H1 (cell line): ENCODE data around the gene CD46. TPM values are rescaled to one million over a fixed set of nuclear protein-coding genes. Genes with fewer than 3 reads are reported as not detected.

Experiments
- CTCF ChIA-PET: fragments of 300-600 bp; sonication (Branson Sonifier 250); formaldehyde crosslinking; loops from one replicate; lab custom pipeline; 2021; ENCODE audit not compliant: partially characterized antibody; lab: Charles Lee
- POLR2A ChIA-PET: fragments of 300-600 bp; sonication (Branson Sonifier 250); formaldehyde crosslinking; loops from one replicate; lab custom pipeline; 2021; ENCODE audit warnings: inconsistent platforms; ENCODE audit not compliant: partially characterized antibody; lab: Charles Lee
- DNase-seq, 2 experiments: peaks; one replicate each; pipeline versions ENCODE4 v3.0.0 to v3.0.0-alpha.2; 2010 to 2022; ENCODE audit warnings: low spot score in 2 of 2, low read depth in 1 of 2, mixed read lengths in 1 of 2
- FAIRE-seq: peaks from 2 replicates; lab custom pipeline; 2011; peaks lifted over from hg19 to GRCh38; lab: Jason Lieb, UNC
- H2AFZ ChIP-seq: 2 replicates; pipeline ENCODE4 v1.8.1; 2012; ENCODE audit warnings: low read length, inconsistent platforms
- H2AK5ac ChIP-seq: 2 replicates; pipeline ENCODE4 v1.6.1; 2013; ENCODE audit warnings: low read depth, low read length
- H2BK120ac ChIP-seq: replicated peaks from 2 replicates; pipeline ENCODE3; 2013; ENCODE audit warnings: low read depth, low read length, inconsistent platforms
- H2BK12ac ChIP-seq: 2 replicates; pipeline ENCODE4 v1.6.1; 2013; ENCODE audit warnings: low read depth, low read length
- H2BK15ac ChIP-seq: 2 replicates; pipeline ENCODE4 v1.6.1; 2013; ENCODE audit warnings: low read length
- H2BK20ac ChIP-seq: 2 replicates; pipeline ENCODE4 v1.6.1; 2013; ENCODE audit warnings: low read length
- H2BK5ac ChIP-seq: 2 replicates; pipeline ENCODE4 v1.6.1; 2013; ENCODE audit warnings: low read depth, low read length
- H3K14ac ChIP-seq: 2 replicates; pipeline ENCODE4 v1.6.1; 2013; ENCODE audit warnings: inconsistent platforms; ENCODE audit not compliant: insufficient read length
- H3K18ac ChIP-seq: 2 replicates; pipeline ENCODE4 v1.6.1; 2013; ENCODE audit warnings: low read length; ENCODE audit errors: extremely low read depth
- H3K23ac ChIP-seq: 2 replicates; pipeline ENCODE4 v1.6.1; 2013; ENCODE audit warnings: inconsistent platforms; ENCODE audit not compliant: insufficient read length
- H3K23me2 ChIP-seq: 2 replicates; pipeline ENCODE4 v1.6.1; 2013; ENCODE audit warnings: low read depth, low read length
- H3K27ac ChIP-seq: 2 replicates; pipeline ENCODE4 v1.6.1; 2011; ENCODE audit warnings: low read depth, low read length, inconsistent platforms
- H3K27me3 ChIP-seq, 4 experiments: replicated peaks in 1 of 4; 1 replicate in 1 of 4; 2 replicates in 3 of 4; pipeline versions ENCODE4 v1.6.1 to v1.8.1; 2011 to 2013; ENCODE audit warnings: low read length in 3 of 4, mild to moderate bottlenecking in 3 of 4, inconsistent platforms in 2 of 4, mixed read lengths in 2 of 4, moderate library complexity in 1 of 4; ENCODE audit not compliant: control insufficient read depth in 3 of 4, insufficient read depth in 3 of 4; ENCODE audit errors: extremely low read depth in 1 of 4
- H3K36me3 ChIP-seq, 4 experiments: 2 replicates each; pipeline versions ENCODE4 v1.6.1 to v1.8.1; 2011 to 2013; ENCODE audit warnings: mild to moderate bottlenecking in 4 of 4, low read length in 3 of 4, moderate library complexity in 2 of 4, control low read depth in 1 of 4, inconsistent platforms in 1 of 4; ENCODE audit not compliant: insufficient read depth in 4 of 4, control insufficient read depth in 2 of 4
- H3K4ac ChIP-seq: replicated peaks from 2 replicates; pipeline ENCODE3; 2013; ENCODE audit warnings: low read length, low read depth, mixed read lengths, inconsistent platforms; ENCODE audit not compliant: insufficient read length
- H3K4me1 ChIP-seq, 4 experiments: replicated peaks in 1 of 4; 1 replicate in 1 of 4; 2 replicates in 3 of 4; pipeline versions ENCODE4 v1.6.1 to v1.8.1; 2011 to 2013; ENCODE audit warnings: low read length in 3 of 4, inconsistent platforms in 2 of 4, mixed read lengths in 1 of 4; ENCODE audit not compliant: insufficient read depth in 4 of 4, control insufficient read depth in 3 of 4
- H3K4me2 ChIP-seq, 2 experiments: 2 replicates each; pipeline versions ENCODE4 v1.6.1 to v1.8.1; 2011 to 2013; ENCODE audit warnings: low read depth in 2 of 2, low read length in 2 of 2, control low read depth in 1 of 2, inconsistent platforms in 1 of 2, mild to moderate bottlenecking in 1 of 2; ENCODE audit not compliant: insufficient read depth in 1 of 2
- H3K4me3 ChIP-seq, 4 experiments: fragments of 200-600, 300-600 bp in 1 of 4; sonication (generic), shearing (Covaris generic), sonication (Bioruptor Twin) in 1 of 4; 2 replicates each; pipeline versions ENCODE4 v1.5.1 to v1.8.1; 2011 to 2016; ENCODE audit warnings: low read length in 4 of 4, low read depth in 3 of 4, control low read depth in 2 of 4, inconsistent platforms in 2 of 4, mild to moderate bottlenecking in 2 of 4, mixed read lengths in 1 of 4, moderate library complexity in 1 of 4; ENCODE audit not compliant: insufficient read depth in 2 of 4; ENCODE audit errors: extremely low read depth in 1 of 4
- H3K56ac ChIP-seq: replicated peaks from 2 replicates; pipeline ENCODE3; 2013; ENCODE audit warnings: low read depth, mild to moderate bottlenecking, mixed read lengths, low read length, inconsistent platforms; ENCODE audit not compliant: insufficient read length
- H3K79me1 ChIP-seq: 2 replicates; pipeline ENCODE4 v1.6.1; 2013; ENCODE audit warnings: low read depth, low read length, control low read depth
- H3K79me2 ChIP-seq, 2 experiments: 2 replicates each; pipeline versions ENCODE4 v1.6.1 to v1.8.1; 2012 to 2013; ENCODE audit warnings: low read length in 2 of 2, mild to moderate bottlenecking in 2 of 2, inconsistent platforms in 1 of 2; ENCODE audit not compliant: insufficient read depth in 2 of 2, control insufficient read depth in 1 of 2
- H3K9ac ChIP-seq, 4 experiments: replicated peaks in 1 of 4; 1 replicate in 1 of 4; 2 replicates in 3 of 4; pipeline versions ENCODE4 v1.6.1 to v1.8.1; 2011 to 2013; ENCODE audit warnings: low read depth in 3 of 4, low read length in 3 of 4, control low read depth in 2 of 4, mild to moderate bottlenecking in 2 of 4, moderate library complexity in 2 of 4, inconsistent platforms in 1 of 4; ENCODE audit errors: extremely low read depth in 1 of 4
- H3K9me3 ChIP-seq, 2 experiments: 2 replicates each; pipeline versions ENCODE4 v1.6.1 to v1.8.1; 2012 to 2013; ENCODE audit warnings: mild to moderate bottlenecking in 2 of 2, moderate library complexity in 2 of 2, control low read depth in 1 of 2, inconsistent platforms in 1 of 2, low read depth in 1 of 2, low read length in 1 of 2, mixed read lengths in 1 of 2; ENCODE audit not compliant: insufficient read depth in 2 of 2
- H4K20me1 ChIP-seq, 2 experiments: replicated peaks in 1 of 2; 2 replicates each; pipeline versions ENCODE3 to v1.8.1; 2011 to 2013; ENCODE audit warnings: inconsistent platforms in 2 of 2, low read length in 2 of 2, mild to moderate bottlenecking in 1 of 2; ENCODE audit not compliant: insufficient read depth in 2 of 2, control insufficient read depth in 1 of 2
- H4K5ac ChIP-seq: 2 replicates; pipeline ENCODE4 v1.6.1; 2013; ENCODE audit warnings: low read length, low read depth, mixed read lengths, inconsistent platforms; ENCODE audit not compliant: insufficient read length
- H4K8ac ChIP-seq: 2 replicates; pipeline ENCODE4 v1.8.0; 2013; ENCODE audit warnings: mild to moderate bottlenecking, moderate library complexity, low read length, inconsistent platforms; ENCODE audit not compliant: insufficient read depth; ENCODE audit errors: extremely low read depth
- H4K91ac ChIP-seq: replicated peaks from 2 replicates; pipeline ENCODE3; 2013; ENCODE audit warnings: low read length, mixed read lengths, inconsistent platforms; ENCODE audit not compliant: insufficient read length
- BACH1 ChIP-seq: IDR thresholded peaks from 2 replicates; pipeline ENCODE4 v1.6.1; 2012; ENCODE audit warnings: low read length, improper control_type of control experiment
- CBX8 ChIP-seq: fragments of 300-800, 300-1000 bp; sonication (generic); IDR thresholded peaks from 2 replicates; pipeline ENCODE4 v1.7.1; 2016; ENCODE audit warnings: low read depth, low read length, borderline replicate concordance
- EP300 ChIP-seq, 2 experiments: IDR thresholded peaks; 1 replicate in 1 of 2; 2 replicates in 1 of 2; pipeline ENCODE4 v1.6.1; 2011 to 2012; ENCODE audit warnings: low read depth in 2 of 2, low read length in 2 of 2, mild to moderate bottlenecking in 2 of 2, borderline replicate concordance in 1 of 2, inconsistent platforms in 1 of 2, moderate library complexity in 1 of 2
- EZH2 ChIP-seq: fragments of 200-600 bp; sonication (generic); IDR thresholded peaks from 2 replicates; pipeline ENCODE4 v1.7.1; 2012; ENCODE audit warnings: low read depth, mild to moderate bottlenecking, moderate library complexity, low read length, inconsistent platforms; ENCODE audit not compliant: severe bottlenecking
- KDM4A ChIP-seq: IDR thresholded peaks from one replicate; pipeline ENCODE4 v1.7.1; 2012; ENCODE audit warnings: low read depth, mild to moderate bottlenecking, moderate library complexity, low read length, inconsistent platforms; ENCODE audit not compliant: severe bottlenecking
- MAFK ChIP-seq: IDR thresholded peaks from 2 replicates; pipeline ENCODE4 v1.6.1; 2012; ENCODE audit warnings: low read depth, mild to moderate bottlenecking, improper control_type of control experiment, low read length
- NRF1 ChIP-seq: IDR thresholded peaks from 2 replicates; pipeline ENCODE4 v1.6.1; 2011; ENCODE audit warnings: mild to moderate bottlenecking, low read depth, low read length, improper control_type of control experiment
- RAD21 ChIP-seq, 2 experiments: IDR thresholded peaks in 1 of 2; conservative IDR thresholded peaks in 1 of 2; 2 replicates each; pipeline ENCODE4 v1.6.1; 2011; ENCODE audit warnings: low read depth in 2 of 2, low read length in 2 of 2, improper control_type of control experiment in 1 of 2, inconsistent platforms in 1 of 2, mild to moderate bottlenecking in 1 of 2, moderate library complexity in 1 of 2
- RNF2 ChIP-seq: fragments of 200-900, 300-1000 bp; sonication (generic); IDR thresholded peaks from 2 replicates; pipeline ENCODE4 v1.7.1; 2016; ENCODE audit warnings: borderline replicate concordance, low read depth, mild to moderate bottlenecking, antibody characterized with exemption, low read length; ENCODE audit not compliant: poor library complexity, severe bottlenecking; ENCODE audit errors: missing control alignments
- SIRT6 ChIP-seq: IDR thresholded peaks from one replicate; pipeline ENCODE4 v1.7.1; 2012; ENCODE audit warnings: low read length, inconsistent platforms
- TEAD4 ChIP-seq: IDR thresholded peaks from 2 replicates; pipeline ENCODE4 v1.6.1; 2012; ENCODE audit warnings: low read depth, low read length, inconsistent platforms, mixed read lengths
- USF2 ChIP-seq: IDR thresholded peaks from 2 replicates; pipeline ENCODE4 v1.6.1; 2011; ENCODE audit warnings: low read length, improper control_type of control experiment
- ZNF274 ChIP-seq: IDR thresholded peaks from 2 replicates; pipeline ENCODE4 v1.7.0; 2012; ENCODE audit warnings: low read length, borderline replicate concordance; ENCODE audit errors: extremely low read depth
- WGBS, 2 experiments: shearing (Covaris generic) in 1 of 2; methylation state at CpG; one replicate each; pipeline versions ENCODE4 v1.1.6 to v1.1.7; 2013 to 2015; ENCODE audit warnings: low lambda C conversion rate in 2 of 2, mixed read lengths in 2 of 2, inconsistent platforms in 1 of 2, low coverage in 1 of 2, missing lambda C conversion rate in 1 of 2; ENCODE audit not compliant: insufficient replicate concordance in 2 of 2, insufficient coverage in 1 of 2, insufficient read length in 1 of 2; ENCODE audit errors: extremely low coverage in 1 of 2, missing lambda C conversion rate in 1 of 2; 5-methylcytosine and 5-hydroxymethylcytosine counted together
- polyA plus RNA-seq, 7 experiments: library from polyadenylated mRNA; depleted of rRNA in 3 of 7; stranded (reverse) in 5 of 7; unstranded in 2 of 7; fragments of >200 nt in 5 of 7; fragments of 200-250 nt in 2 of 7; gene quantifications; 1 replicate in 5 of 7; 2 replicates in 1 of 7; 4 replicates in 1 of 7; pipeline versions ENCODE4 v1.2.1 to v1.2.3, GENCODE V29; 2011 to 2013; ENCODE audit warnings: missing spikeins in 2 of 7, mixed read lengths in 2 of 7
- total RNA-seq: library from RNA; stranded (reverse); fragmentation: NEBNext Ultra II Directional; extraction: Animal tissue kit (Norgen Biotek cat#: 25700); gene quantifications from 2 replicates; pipeline ENCODE4 v1.2.1, GENCODE V29; 2021

CD46 gene
- total and polyA plus RNA-seq, 2 of the 8 experiments (the other 6 are each of a cell fraction or from before 2014, with no cell fraction given), result 60.9 to 113 TPM

- ChIA-PET POLR2A (no interaction called here), CTCF (interaction anchor here (1.9 to 12.1 kb wide), 5 partner anchors 10 to 59 kb away, joined by 11 to 113 read pairs (median 30); no protein-coding TSS in a partner anchor)
- no peak overlapping the region for H3K23ac ChIP-seq
- H3K27me3 ChIP-seq, result no peaks in the 10 kb centered on the region
- H3K18ac ChIP-seq, result no peak overlapping the region
- H3K4me2 ChIP-seq, result no peak overlapping the region
- no peaks in the 10 kb centered on the region for H3K79me2 ChIP-seq
- no peak overlapping the region for H2BK12ac ChIP-seq
- WGBS, 2 experiments, result 91% methylated on average over 2 of the region's 2 CpGs; no CpG with 5 or more reads in 1 of the 2 experiments
- H3K14ac ChIP-seq, result no peak overlapping the region
- H3K4me3 ChIP-seq, result no peak overlapping the region
- no peak overlapping the region for H3K27ac ChIP-seq
- H3K79me1 ChIP-seq, result no peaks in the 10 kb centered on the region; the same call in 1 of the 2 replicates
- peaks cover 0 to 3% (median 0%) of the 10 kb centered on the region in 4 experiments; a peak in 2 of 7 replicates for H3K4me1 ChIP-seq
- no peak overlapping the region for H2BK20ac ChIP-seq
- no peak overlapping the region for H3K9ac ChIP-seq
- H2BK15ac ChIP-seq, result no peak overlapping the region
- no peak overlapping the region for H3K4ac ChIP-seq
- no peak overlapping the region for H2BK120ac ChIP-seq
- H3K56ac ChIP-seq, result no peak overlapping the region
- H3K36me3 ChIP-seq, result no peaks in the 10 kb centered on the region
- no peak for FAIRE-seq
- H4K5ac ChIP-seq, result no peak overlapping the region
- no peak overlapping the region for H2BK5ac ChIP-seq
- H2AFZ ChIP-seq, result no peak overlapping the region
- no peak overlapping the region for H4K91ac ChIP-seq
- H3K9me3 ChIP-seq, result no peaks in the 10 kb centered on the region
- no peak for DNase-seq
- 0 out of 2 replicates have a peak overlapping the region, but pooled peaks have one; percentile 15 for H2AK5ac ChIP-seq
- H4K8ac ChIP-seq, result no peak overlapping the region
- H4K20me1 ChIP-seq, result no peaks in the 10 kb centered on the region
- no peaks in the 10 kb centered on the region for H3K23me2 ChIP-seq
- TF ChIP-seq KDM4A, result no peak
- no peak for TF ChIP-seq RNF2
- TF ChIP-seq EP300 (IDR thresholded peaks at IDR 0.05; ENCODE audit: borderline replicate concordance in 1 of 2, low read depth in 2 of 2, low read length in 2 of 2), result no peak
- no peak for TF ChIP-seq NRF1
- TF ChIP-seq EZH2, result no peak
- no peak for TF ChIP-seq ZNF274
- no peak for TF ChIP-seq CBX8
- TF ChIP-seq BACH1, result no peak
- TF ChIP-seq TEAD4, result no peak
- no peak for TF ChIP-seq MAFK
- no peak for TF ChIP-seq USF2
- TF ChIP-seq RAD21 (IDR thresholded peaks at IDR 0.05 in 1 of 2, conservative IDR thresholded peaks at IDR 0.05 in 1 of 2; ENCODE audit: low read depth in 2 of 2, low read length in 2 of 2), result no peak
- TF ChIP-seq SIRT6, result no peak
Measured at GRCh38 chr1:207825409-207825695, 73.5 kb downstream of the CD46 start.
